ENCODE results near the gene KLF3.

Gene KLF3

DNA sequence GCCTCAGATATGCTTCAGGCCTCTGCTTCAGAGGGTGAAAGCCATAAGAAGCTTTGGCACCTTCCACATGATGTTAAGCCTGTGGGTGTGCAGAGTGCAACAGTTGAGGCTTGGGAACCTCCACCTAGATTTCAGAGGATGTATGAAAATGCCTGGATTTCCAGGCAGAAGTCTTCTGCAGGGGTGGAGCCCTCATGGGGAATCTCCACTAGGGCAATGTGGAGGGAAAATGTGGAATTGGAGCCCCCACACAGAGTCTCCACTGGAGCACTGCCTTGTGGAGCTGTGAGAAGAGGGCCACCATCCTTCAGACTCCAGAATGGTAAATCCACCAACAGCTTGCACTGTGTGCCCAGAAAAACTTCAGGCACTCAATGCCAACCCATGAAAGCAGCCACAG is 83.6 kb downstream of the KLF3 start:
- H3K4me2 ChIP-seq (ENCODE audit: low read length) = no peak overlapping the region
- no peak overlapping the region for H3K27ac ChIP-seq (ENCODE audit: low read depth, low read length)
- H3K4ac ChIP-seq (ENCODE audit: low read depth, low read length) = no peak overlapping the region
- H2BK5ac ChIP-seq (ENCODE audit: low read length) = no peak overlapping the region
- no peak overlapping the region for H3K23ac ChIP-seq (ENCODE audit: low read length)
- H3K4me3 ChIP-seq (ENCODE audit: low read length) = no peak overlapping the region
- no peak overlapping the region for H2BK120ac ChIP-seq (ENCODE audit: low read depth, low read length)
- no peak overlapping the region for H3K18ac ChIP-seq (ENCODE audit: low read length)
- H4K5ac ChIP-seq (ENCODE audit: low read length) = no peak overlapping the region
- H4K8ac ChIP-seq (ENCODE audit: low read depth, low read length) = no peak overlapping the region
- no peaks in the 10 kb centered on the region for H3K4me1 ChIP-seq (ENCODE audit: control insufficient read depth, low read depth, low read length)
- no peak overlapping the region for H2BK15ac ChIP-seq (replicated peaks; ENCODE audit: low read depth)
- H3K79me1 ChIP-seq (ENCODE audit: low read length) = no peaks in the 10 kb centered on the region
- H3K9ac ChIP-seq (ENCODE audit: low read length) = no peak overlapping the region
- H3K36me3 ChIP-seq (ENCODE audit: control insufficient read depth, insufficient read depth, low read length) = no peaks in the 10 kb centered on the region
- no peaks in the 10 kb centered on the region for H3K79me2 ChIP-seq (ENCODE audit: control insufficient read depth, insufficient read depth, low read length)
- no peak for DNase-seq
- H3K27me3 ChIP-seq (ENCODE audit: insufficient read depth, low read length, poor library complexity) = no peaks in the 10 kb centered on the region
- H2AK5ac ChIP-seq (ENCODE audit: low read length) = no peak overlapping the region
- H3K56ac ChIP-seq (ENCODE audit: low read length) = no peak overlapping the region

DNA sequence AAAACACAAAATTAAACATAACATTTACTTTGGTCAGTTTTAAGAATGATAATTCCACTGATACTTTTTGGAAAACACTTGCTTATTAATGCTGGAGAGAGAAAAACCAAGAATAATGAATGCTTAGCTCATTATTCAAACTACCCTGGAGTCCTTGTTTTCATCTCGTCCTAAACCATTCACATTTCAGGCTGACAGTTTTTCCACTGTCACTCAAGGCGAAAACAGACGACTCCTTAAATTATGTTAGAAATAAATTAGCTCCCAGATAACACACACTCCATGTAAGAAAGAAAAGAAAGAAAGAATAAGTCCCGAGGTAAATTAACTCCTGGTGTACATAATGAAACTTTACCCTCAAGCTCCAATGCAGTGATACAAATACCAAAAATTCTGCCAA is 85.3 kb downstream of the KLF3 start:
- H3K4me2 ChIP-seq (ENCODE audit: low read length) = no peak overlapping the region
- DNase-seq = no peak
- no peak overlapping the region for H3K9ac ChIP-seq (ENCODE audit: low read length)
- no peaks in the 10 kb centered on the region for H3K79me1 ChIP-seq (ENCODE audit: low read length)
- no peak overlapping the region for H2BK5ac ChIP-seq (ENCODE audit: low read length)
- no peak overlapping the region for H2AK5ac ChIP-seq (ENCODE audit: low read length)
- H4K5ac ChIP-seq (ENCODE audit: low read length) = no peak overlapping the region
- H3K56ac ChIP-seq (ENCODE audit: low read length) = no peak overlapping the region
- H3K4ac ChIP-seq (ENCODE audit: low read depth, low read length) = no peak overlapping the region
- no peak overlapping the region for H3K4me3 ChIP-seq (ENCODE audit: low read length)
- H3K18ac ChIP-seq (ENCODE audit: low read length) = no peak overlapping the region
- H2BK120ac ChIP-seq (ENCODE audit: low read depth, low read length) = no peak overlapping the region
- no peak overlapping the region for H2BK15ac ChIP-seq (replicated peaks; ENCODE audit: low read depth)
- H3K27me3 ChIP-seq (ENCODE audit: insufficient read depth, low read length, poor library complexity) = no peaks in the 10 kb centered on the region
- no peaks in the 10 kb centered on the region for H3K4me1 ChIP-seq (ENCODE audit: control insufficient read depth, low read depth, low read length)
- WGBS (ENCODE audit: extremely low coverage, insufficient coverage, low lambda C conversion rate) = no CpG with 5 or more reads among the region's 4 CpGs
- H4K8ac ChIP-seq (ENCODE audit: low read depth, low read length) = no peak overlapping the region
- no peak overlapping the region for H3K27ac ChIP-seq (ENCODE audit: low read depth, low read length)
- no peaks in the 10 kb centered on the region for H3K36me3 ChIP-seq (ENCODE audit: control insufficient read depth, insufficient read depth, low read length)
- no peak overlapping the region for H3K23ac ChIP-seq (ENCODE audit: low read length)
- no peaks in the 10 kb centered on the region for H3K79me2 ChIP-seq (ENCODE audit: control insufficient read depth, insufficient read depth, low read length)

All from mesendoderm (in vitro differentiated cells).